Activated naive CD4-positive, alpha-beta T cell treated with anti-CD3 and anti-CD28 coated beads for 36 hours (primary cell): ENCODE measurements around the gene CYS1. TPM values are rescaled to one million over a fixed set of nuclear protein-coding genes. Genes with fewer than 3 reads are reported as not detected.
A peak's percentile ranks its signal among the peaks of the same experiment; 100 is the strongest.

Experiments used
- CTCF ChIA-PET: fragments of 350-600 bp; sonication (Branson Sonifier 250); formaldehyde crosslinking; loops from one replicate; lab custom pipeline; 2021; ENCODE audit warnings: antibody characterized with exemption; lab: Charles Lee
- DNase-seq: peaks from one replicate; pipeline ENCODE4 v3.0.0-alpha.2; 2020
- H3K27ac Mint-ChIP-seq: one replicate; pipeline ENCODE4 v1.8.0; 2021; ENCODE audit warnings: mild to moderate bottlenecking, mixed read lengths
- H3K27me3 Mint-ChIP-seq: one replicate; pipeline ENCODE4 v1.8.0; 2021; ENCODE audit warnings: low read depth, mixed read lengths
- H3K36me3 Mint-ChIP-seq: one replicate; pipeline ENCODE4 v1.8.0; 2021; ENCODE audit warnings: low read depth, mixed read lengths
- H3K4me1 Mint-ChIP-seq: one replicate; pipeline ENCODE4 v1.8.0; 2021; ENCODE audit warnings: low read depth, mixed read lengths
- H3K4me3 Mint-ChIP-seq: one replicate; pipeline ENCODE4 v1.8.0; 2021; ENCODE audit warnings: mild to moderate bottlenecking, moderate library complexity, mixed read lengths
- H3K9me3 Mint-ChIP-seq: one replicate; pipeline ENCODE4 v1.8.0; 2021; ENCODE audit warnings: mixed read lengths
- intact Hi-C: fragments of 100-400 bp; cut with micrococcal nuclease; formaldehyde crosslinking; loops from one replicate; pipeline ENCODE4 v1.15.1; 2023
- total RNA-seq, 2 experiments: library from RNA; stranded (reverse); gene quantifications; one replicate each; pipeline ENCODE4 v1.2.3, GENCODE V29; 2021

Gene CYS1
- total RNA-seq, 2 experiments from 2014 or later = not detected

DNA sequence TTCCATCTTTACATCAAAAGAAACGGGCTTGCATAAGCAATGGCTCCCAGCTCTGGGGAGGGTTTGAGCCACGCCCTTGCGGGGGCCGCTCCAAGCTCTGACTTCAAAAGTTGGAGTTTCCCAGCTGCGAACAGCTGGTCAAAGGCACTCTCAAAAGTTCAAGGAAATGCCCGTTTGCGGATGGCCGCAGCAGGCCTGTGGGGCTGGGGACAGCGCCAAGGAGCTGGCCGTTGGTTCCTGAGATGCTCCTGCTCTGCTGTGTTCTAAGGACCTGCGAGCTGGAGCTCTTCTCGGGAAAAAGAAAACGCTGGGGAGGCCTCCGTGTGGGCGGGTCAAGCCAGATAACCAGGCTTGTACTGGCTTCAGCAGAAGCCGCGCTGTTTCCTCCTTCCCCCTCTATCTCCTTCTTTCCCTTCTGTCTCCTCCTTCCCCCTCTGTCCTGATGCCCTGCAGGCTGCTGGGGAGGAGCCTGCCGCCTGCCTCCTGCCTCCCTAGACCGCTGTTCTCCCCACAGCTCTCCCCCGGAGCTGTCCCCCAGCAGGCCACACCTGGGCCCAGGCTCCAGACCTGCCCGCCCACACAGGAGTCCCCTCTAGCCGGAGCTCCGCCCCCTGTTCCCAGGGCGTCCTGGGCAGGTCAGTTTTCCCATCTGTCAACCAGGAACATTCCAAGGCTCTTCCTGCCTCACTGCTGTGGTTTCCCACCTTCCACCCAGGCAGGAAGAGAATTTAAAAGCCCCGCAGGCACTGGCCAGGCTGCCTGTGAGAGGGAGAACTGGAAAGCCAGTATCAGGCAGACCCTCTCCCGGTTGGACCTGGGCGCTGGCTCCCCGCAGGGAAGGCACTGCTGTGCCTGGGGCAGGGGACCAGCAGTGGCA, 22.7 kb downstream of the CYS1 start:
- H3K4me3 Mint-ChIP-seq = no peak overlapping the region
- CTCF ChIA-PET = interaction anchor here (0.9 to 2.2 kb wide), 11 partner anchors 10 to 378 kb away, joined by 3 to 12 read pairs (median 5); no protein-coding TSS in a partner anchor
- peaks cover 3% of the 10 kb centered on the region for H3K27me3 Mint-ChIP-seq

DNA sequence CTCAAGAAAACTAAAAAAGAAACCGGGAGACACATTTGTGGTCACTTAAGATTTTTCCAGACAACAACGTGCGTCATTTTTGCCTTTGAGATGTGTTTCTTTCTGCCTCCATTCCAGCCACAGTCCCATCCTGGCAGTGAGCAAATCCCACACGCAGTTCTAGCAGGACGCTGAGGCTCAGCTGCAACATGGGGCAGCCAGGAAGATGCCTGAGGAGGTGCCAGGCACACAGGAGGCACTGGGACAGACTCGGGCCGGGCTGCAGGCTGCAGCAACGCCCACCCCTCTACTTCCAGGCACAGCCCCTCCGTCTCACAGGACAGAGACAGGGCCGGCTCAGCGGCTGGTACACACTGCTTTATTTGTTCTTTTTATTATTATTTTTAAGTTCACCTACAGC, 23.8 kb downstream of the CYS1 start:
- peaks cover 6% of the 10 kb centered on the region for H3K36me3 Mint-ChIP-seq
- H3K27ac Mint-ChIP-seq = no peak overlapping the region
- no peak for DNase-seq
- H3K9me3 Mint-ChIP-seq = no peaks in the 10 kb centered on the region
- peaks cover 3% of the 10 kb centered on the region for H3K4me1 Mint-ChIP-seq
- intact Hi-C loops = no loop called here
- peaks cover 3% of the 10 kb centered on the region for H3K27me3 Mint-ChIP-seq
- H3K4me3 Mint-ChIP-seq = no peak overlapping the region
- CTCF ChIA-PET = interaction anchor here (0.9 to 2.2 kb wide), 5 partner anchors 9 to 244 kb away, joined by 3 to 12 read pairs (median 6); no protein-coding TSS in a partner anchor

More for the DNA sequence above, 22.7 kb downstream of the CYS1 start:
- peak; percentile 52 for DNase-seq
- Mint-ChIP-seq H3K9me3 (no peaks in the 10 kb centered on the region), H3K27ac (no peak overlapping the region), H3K4me1 (peaks cover 3% of the 10 kb centered on the region), H3K36me3 (peaks cover 4% of the 10 kb centered on the region)
- intact Hi-C loops = no loop called here

DNA sequence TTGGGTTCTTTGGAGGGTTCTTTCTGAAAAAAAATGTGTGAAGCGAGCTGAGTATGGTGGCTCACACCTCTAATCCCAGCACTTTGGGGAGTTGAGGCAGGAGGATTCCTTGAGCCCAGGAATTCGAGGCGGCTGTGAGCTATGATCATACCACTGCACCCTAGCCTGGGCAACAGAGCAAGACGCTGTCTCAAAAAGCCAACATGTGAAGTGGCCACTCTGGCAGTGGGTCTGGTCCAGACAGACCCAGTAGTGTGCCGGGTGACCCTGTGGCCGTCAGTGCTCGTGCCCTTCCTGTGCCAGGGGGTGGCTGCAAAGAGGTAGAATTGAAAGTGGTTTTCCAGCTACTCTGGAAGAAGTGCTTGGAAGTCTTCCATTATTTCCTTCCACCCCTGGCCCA, 25.2 kb downstream of the CYS1 start:
- peaks cover 3% of the 10 kb centered on the region for H3K4me1 Mint-ChIP-seq
- no peak overlapping the region for H3K27ac Mint-ChIP-seq
- peaks cover 3% of the 10 kb centered on the region for H3K27me3 Mint-ChIP-seq
- no peak overlapping the region for H3K4me3 Mint-ChIP-seq
- intact Hi-C loops = no loop called here
- no peak for DNase-seq
- H3K36me3 Mint-ChIP-seq = peaks cover 6% of the 10 kb centered on the region
- CTCF ChIA-PET = no interaction called here
- H3K9me3 Mint-ChIP-seq = no peaks in the 10 kb centered on the region

DNA sequence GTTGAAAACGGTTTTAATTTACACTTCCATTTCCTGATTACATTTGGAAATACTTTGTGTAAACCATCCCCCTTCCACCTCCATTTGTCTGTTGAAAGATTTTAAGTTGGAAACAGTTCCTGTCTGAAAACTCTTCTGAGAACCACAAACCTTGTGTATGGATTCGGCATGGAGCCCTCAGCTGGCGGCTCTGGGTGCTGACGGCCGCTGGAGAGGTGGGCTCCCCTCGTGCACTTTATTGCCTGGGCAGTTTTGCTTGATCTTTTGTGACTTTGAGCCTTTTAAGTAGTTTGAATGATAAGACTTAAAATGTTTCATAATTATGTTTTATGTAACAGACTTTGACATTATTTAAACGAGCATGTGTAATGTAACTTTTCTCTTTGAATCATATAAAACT, 25.8 kb downstream of the CYS1 start:
- peaks cover 3% of the 10 kb centered on the region for H3K27me3 Mint-ChIP-seq
- H3K4me3 Mint-ChIP-seq = no peak overlapping the region
- DNase-seq = no peak
- CTCF ChIA-PET = no interaction called here
- no peak overlapping the region for H3K27ac Mint-ChIP-seq
- peaks cover 6% of the 10 kb centered on the region for H3K36me3 Mint-ChIP-seq
- peaks cover 3% of the 10 kb centered on the region for H3K4me1 Mint-ChIP-seq
- H3K9me3 Mint-ChIP-seq = no peaks in the 10 kb centered on the region
- intact Hi-C loops = no loop called here

DNA sequence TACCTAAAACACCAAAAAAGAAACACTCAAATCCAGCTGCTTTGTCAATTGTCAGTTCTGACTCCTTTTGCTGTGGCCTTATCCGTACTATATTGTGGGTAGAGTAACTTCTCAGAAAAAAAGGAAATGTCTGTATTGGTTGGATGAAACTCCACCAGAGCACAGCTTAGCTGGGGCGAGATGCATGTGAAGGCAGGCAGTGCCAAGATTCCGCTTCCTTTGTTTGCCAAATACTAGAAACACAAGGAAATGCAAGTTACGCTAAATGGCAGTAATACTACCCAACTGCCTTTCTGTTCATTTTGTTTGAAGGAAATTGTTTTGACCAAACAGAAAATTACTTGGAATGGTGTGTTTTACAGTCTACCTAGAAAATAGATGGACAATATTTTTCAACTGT, 26.9 kb downstream of the CYS1 start:
- H3K36me3 Mint-ChIP-seq = peaks cover 6% of the 10 kb centered on the region
- H3K4me3 Mint-ChIP-seq = no peak overlapping the region
- DNase-seq = no peak
- no peak overlapping the region for H3K27ac Mint-ChIP-seq
- peaks cover 3% of the 10 kb centered on the region for H3K27me3 Mint-ChIP-seq
- intact Hi-C loops = no loop called here
- H3K4me1 Mint-ChIP-seq = peaks cover 3% of the 10 kb centered on the region
- CTCF ChIA-PET = interaction anchor here (1.1 to 10.3 kb wide), 2 partner anchors 69 to 283 kb away, joined by 3 to 131 read pairs; no protein-coding TSS in a partner anchor
- H3K9me3 Mint-ChIP-seq = no peaks in the 10 kb centered on the region

DNA sequence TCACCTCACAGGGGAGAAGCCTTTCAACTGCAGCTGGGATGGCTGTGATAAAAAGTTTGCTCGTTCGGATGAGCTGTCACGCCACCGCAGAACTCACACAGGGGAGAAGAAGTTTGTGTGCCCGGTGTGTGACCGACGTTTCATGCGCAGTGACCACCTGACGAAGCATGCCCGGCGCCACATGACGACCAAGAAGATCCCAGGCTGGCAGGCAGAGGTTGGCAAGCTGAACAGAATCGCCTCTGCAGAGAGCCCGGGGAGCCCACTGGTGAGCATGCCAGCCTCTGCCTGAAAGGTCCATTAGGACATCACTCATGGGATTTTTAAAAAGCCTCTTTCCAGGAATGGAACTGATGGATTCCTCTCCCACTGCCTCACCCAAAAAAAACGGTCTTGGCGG, 28.0 kb downstream of the CYS1 start:
- peaks cover 2% of the 10 kb centered on the region for H3K4me1 Mint-ChIP-seq

DNA sequence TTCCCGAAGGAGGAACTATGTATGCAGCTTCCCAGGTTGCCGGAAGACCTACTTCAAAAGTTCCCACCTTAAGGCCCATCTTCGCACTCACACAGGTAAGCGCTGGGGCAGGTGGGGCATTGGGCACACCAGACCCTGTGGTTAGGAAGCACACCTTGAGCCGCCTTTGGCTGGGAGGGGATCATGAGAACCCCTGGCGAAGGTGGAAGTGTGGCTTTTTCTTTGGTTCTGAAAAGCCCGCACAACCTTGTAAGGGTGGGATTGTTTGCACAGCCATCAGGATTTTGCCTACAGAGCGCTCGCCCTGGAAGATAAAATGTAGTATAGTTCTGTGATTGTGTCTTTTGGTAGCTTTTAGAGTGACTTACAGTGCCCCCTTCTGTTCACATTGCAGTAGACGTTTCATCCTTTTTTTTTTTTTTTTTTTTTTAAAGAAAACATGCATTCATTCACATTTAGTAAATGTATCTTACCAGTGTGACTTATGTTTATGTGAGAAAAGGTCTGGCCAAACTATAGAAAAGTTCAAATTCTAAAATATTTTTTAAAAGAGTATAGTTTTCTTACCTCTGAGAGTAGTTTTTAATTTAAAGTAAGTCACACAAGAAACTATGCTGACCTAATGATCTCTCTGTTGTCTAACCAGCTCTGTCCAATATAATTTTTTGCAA, 31.6 kb downstream of the CYS1 start:
- intact Hi-C loops = loop anchor here (1.0 to 2.0 kb wide), 4 partner anchors 64 to 906 kb away; no protein-coding TSS in a partner anchor
- Mint-ChIP-seq H3K4me1 (peaks cover 9% of the 10 kb centered on the region), H3K36me3 (peaks cover 5% of the 10 kb centered on the region), H3K9me3 (no peaks in the 10 kb centered on the region), H3K4me3 (no peak overlapping the region), H3K27ac (no peak overlapping the region), H3K27me3 (no peaks in the 10 kb centered on the region)
- CTCF ChIA-PET = interaction anchor here (0.6 to 10.3 kb wide), 19 partner anchors 10 to 524 kb away, joined by 3 to 131 read pairs (median 3); no protein-coding TSS in a partner anchor
- DNase-seq = peak; percentile 22

More for the DNA sequence above, 28.0 kb downstream of the CYS1 start:
- Mint-ChIP-seq H3K36me3 (peaks cover 6% of the 10 kb centered on the region), H3K9me3 (no peaks in the 10 kb centered on the region), H3K27ac (no peak overlapping the region), H3K4me3 (no peak overlapping the region), H3K27me3 (peaks cover 3% of the 10 kb centered on the region)
- CTCF ChIA-PET = interaction anchor here (0.6 to 10.3 kb wide), 8 partner anchors 13 to 383 kb away, joined by 3 to 131 read pairs (median 4); no protein-coding TSS in a partner anchor
- no peak for DNase-seq
- intact Hi-C loops = no loop called here

DNA sequence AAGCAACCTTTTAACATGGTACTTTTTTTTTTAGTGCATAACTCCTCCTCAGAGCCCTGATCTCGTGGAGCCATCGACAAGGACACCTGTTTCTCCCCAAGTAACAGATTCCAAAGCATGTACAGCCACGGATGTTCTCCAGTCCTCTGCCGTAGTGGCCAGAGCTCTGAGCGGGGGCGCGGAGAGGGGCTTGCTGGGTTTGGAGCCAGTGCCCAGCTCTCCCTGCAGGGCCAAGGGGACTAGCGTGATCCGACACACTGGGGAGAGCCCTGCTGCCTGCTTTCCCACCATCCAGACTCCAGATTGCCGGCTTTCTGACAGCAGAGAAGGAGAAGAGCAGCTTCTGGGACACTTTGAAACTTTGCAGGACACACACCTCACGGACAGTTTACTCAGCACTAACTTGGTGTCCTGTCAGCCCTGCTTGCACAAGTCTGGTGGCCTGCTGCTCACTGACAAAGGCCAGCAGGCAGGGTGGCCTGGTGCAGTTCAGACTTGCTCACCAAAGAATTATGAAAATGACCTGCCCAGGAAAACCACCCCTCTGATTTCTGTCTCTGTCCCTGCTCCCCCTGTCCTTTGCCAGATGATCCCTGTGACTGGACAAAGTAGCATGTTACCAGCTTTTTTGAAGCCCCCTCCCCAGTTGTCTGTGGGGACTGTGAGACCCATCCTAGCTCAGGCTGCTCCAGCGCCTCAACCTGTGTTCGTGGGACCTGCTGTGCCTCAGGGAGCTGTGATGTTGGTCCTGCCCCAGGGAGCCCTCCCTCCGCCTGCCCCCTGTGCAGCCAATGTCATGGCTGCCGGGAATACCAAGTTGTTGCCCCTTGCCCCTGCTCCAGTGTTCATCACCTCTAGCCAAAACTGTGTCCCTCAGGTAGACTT, 32.4 kb downstream of the CYS1 start:
- no peaks in the 10 kb centered on the region for H3K9me3 Mint-ChIP-seq
- H3K36me3 Mint-ChIP-seq = peaks cover 3% of the 10 kb centered on the region
- no peak for DNase-seq
- H3K4me1 Mint-ChIP-seq = peaks cover 9% of the 10 kb centered on the region
- intact Hi-C loops = loop anchor here (1.0 to 2.0 kb wide), 4 partner anchors 64 to 905 kb away; no protein-coding TSS in a partner anchor
- H3K27ac Mint-ChIP-seq = no peak overlapping the region
- H3K27me3 Mint-ChIP-seq = peaks cover under 1% of the 10 kb centered on the region
- no peak overlapping the region for H3K4me3 Mint-ChIP-seq
- CTCF ChIA-PET = interaction anchor here (0.6 to 10.3 kb wide), 22 partner anchors 9 to 907 kb away, joined by 3 to 131 read pairs (median 5); no protein-coding TSS in a partner anchor

DNA sequence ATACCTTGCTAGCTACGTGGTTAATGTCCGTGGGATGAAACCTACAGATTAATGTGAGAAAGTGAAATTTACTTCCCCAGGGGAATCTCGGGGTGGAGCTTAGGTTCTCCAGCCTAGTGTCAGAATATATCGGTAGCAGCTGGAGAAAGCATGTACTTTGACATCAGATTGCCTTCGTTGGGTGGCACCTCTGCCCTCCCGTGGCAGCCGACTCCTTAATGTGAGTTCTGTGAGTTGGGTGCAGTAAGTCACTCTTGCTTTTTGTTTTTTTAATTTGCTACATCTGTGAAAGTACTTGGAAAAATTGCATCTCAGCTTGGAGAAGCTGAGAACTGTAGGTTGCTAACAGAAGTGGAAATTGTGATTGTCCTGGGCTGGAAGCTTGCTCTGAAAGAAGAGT, 33.3 kb downstream of the CYS1 start:
- H3K36me3 Mint-ChIP-seq = no peaks in the 10 kb centered on the region

DNA sequence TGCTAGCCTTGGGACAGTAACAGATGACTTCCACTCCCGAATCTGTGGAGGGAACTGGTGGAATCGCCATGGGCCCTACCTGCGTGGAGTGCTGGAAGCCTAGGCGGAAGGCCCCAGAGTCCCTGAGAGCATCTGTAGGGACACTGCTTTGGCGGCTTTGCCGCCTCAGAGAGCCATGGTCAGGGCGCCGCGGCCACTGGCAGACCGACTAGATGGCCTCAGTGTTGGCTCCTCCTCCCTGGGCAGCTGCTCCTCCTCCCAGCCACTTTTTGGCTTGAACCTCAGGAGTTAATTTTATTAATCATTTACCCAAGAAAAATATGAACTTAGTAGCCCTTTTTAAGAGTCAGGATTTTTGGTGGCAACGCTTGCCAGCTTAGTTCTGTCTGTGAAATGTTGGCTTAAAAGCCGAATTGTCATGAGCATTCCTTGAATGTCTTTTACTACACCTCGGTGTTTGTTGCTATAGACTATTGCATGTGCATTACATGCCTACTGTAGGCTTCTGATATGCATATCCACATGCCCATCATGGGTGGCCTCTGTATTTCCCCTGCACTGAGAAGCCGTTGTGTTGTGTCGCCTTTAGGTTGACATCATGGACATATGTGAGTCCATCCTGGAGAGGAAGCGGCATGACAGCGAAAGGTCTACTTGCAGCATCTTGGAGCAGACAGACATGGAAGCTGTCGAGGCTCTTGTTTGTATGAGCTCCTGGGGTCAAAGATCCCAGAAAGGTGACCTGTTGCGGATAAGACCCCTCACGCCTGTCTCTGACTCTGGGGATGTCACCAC, 34.5 kb downstream of the CYS1 start:
- Mint-ChIP-seq H3K4me3 (no peak overlapping the region), H3K9me3 (no peaks in the 10 kb centered on the region), H3K27me3 (peaks cover 3% of the 10 kb centered on the region), H3K4me1 (peaks cover 15% of the 10 kb centered on the region), H3K27ac (no peak overlapping the region), H3K36me3 (no peaks in the 10 kb centered on the region)
- intact Hi-C loops = no loop called here
- DNase-seq = no peak
- CTCF ChIA-PET = interaction anchor here (1.5 to 10.3 kb wide), 5 partner anchors 10 to 246 kb away, joined by 3 to 131 read pairs (median 32); no protein-coding TSS in a partner anchor

More for the DNA sequence above, 33.3 kb downstream of the CYS1 start:
- DNase-seq = no peak
- Mint-ChIP-seq H3K27me3 (peaks cover 3% of the 10 kb centered on the region), H3K9me3 (no peaks in the 10 kb centered on the region), H3K4me3 (no peak overlapping the region), H3K27ac (no peak overlapping the region), H3K4me1 (peaks cover 15% of the 10 kb centered on the region)
- intact Hi-C loops = no loop called here
- CTCF ChIA-PET = interaction anchor here (0.5 to 10.3 kb wide), 16 partner anchors 10 to 906 kb away, joined by 3 to 131 read pairs (median 5); no protein-coding TSS in a partner anchor
